A549 (cell line): ENCODE measurements around the gene ATP9A. TPM values are rescaled to one million over a fixed set of nuclear protein-coding genes. Genes with fewer than 3 reads are reported as not detected.

Experiments used
- ATAC-seq, 2 experiments: fragments of 200-7000 bp in 1 of 2; fragments of >200 bp in 1 of 2; cut with Nextera tagmentation in 1 of 2; cut with Tn5 transposase in 1 of 2; 3 replicates each; pipeline versions ENCODE4 v1.8.0 to v1.9.1; 2018 to 2020; ENCODE audit warnings: mild to moderate bottlenecking in 1 of 2, moderate library complexity in 1 of 2
- CTCF ChIA-PET: fragments of 300-600 bp; sonication (Branson Sonifier 250); formaldehyde crosslinking; extraction: SDS; loops from one replicate; lab custom pipeline; 2021; ENCODE audit warnings: antibody characterized with exemption, inconsistent platforms; lab: Yijun Ruan, JAX
- POLR2A ChIA-PET: fragments of 350-600 bp; formaldehyde crosslinking; extraction: SDS; loops from one replicate; lab custom pipeline; 2021; ENCODE audit warnings: antibody characterized with exemption, inconsistent platforms; lab: Yijun Ruan, JAX
- DNase-seq, 2 experiments: peaks; one replicate each; pipeline versions ENCODE4 v3.0.0 to v3.0.0-alpha.2; 2011 to 2016; ENCODE audit warnings: low read depth in 1 of 2, low spot score in 1 of 2
- FAIRE-seq: peaks from 2 replicates; lab custom pipeline; 2011; peaks lifted over from hg19 to GRCh38; lab: Jason Lieb, UNC
- H3K27ac ChIP-seq, 2 experiments: fragments of >200 bp; sonication (Bioruptor Twin); formaldehyde crosslinking; 3 replicates each; pipeline ENCODE4 v1.5.1; 2016 to 2017
- H3K4me1 ChIP-seq: fragments of >200 bp; sonication (Bioruptor Twin); formaldehyde crosslinking; 3 replicates; pipeline ENCODE4 v1.6.1; 2016
- H3K4me2 ChIP-seq: fragments of >200 bp; sonication (Bioruptor Twin); formaldehyde crosslinking; 3 replicates; pipeline ENCODE4 v1.6.1; 2016
- H3K4me3 ChIP-seq: fragments of >200 bp; sonication (Bioruptor Twin); formaldehyde crosslinking; 3 replicates; pipeline ENCODE4 v1.5.1; 2016
- H3K9me3 ChIP-seq: fragments of >200 bp; sonication (Bioruptor Twin); formaldehyde crosslinking; 3 replicates; pipeline ENCODE4 v1.6.1; 2016
- ATOH8 ChIP-seq: fragments of 250-450 bp; sonication (Bioruptor Pico); IDR thresholded peaks from 2 replicates; pipeline ENCODE4 v1.5.0; 2020; ENCODE audit warnings: low read depth, mild to moderate bottlenecking, moderate library complexity
- BHLHE40 ChIP-seq: IDR thresholded peaks from 2 replicates; pipeline ENCODE4 v1.6.1; 2012; ENCODE audit warnings: low read depth, low read length, inconsistent platforms
- CBX8 ChIP-seq: fragments of 200-600 bp; sonication (generic); IDR thresholded peaks from 2 replicates; pipeline ENCODE4 v1.6.1; 2016
- CHD4 ChIP-seq: fragments of 200-600 bp; sonication (generic); IDR thresholded peaks from 2 replicates; pipeline ENCODE4 v1.6.1; 2016; ENCODE audit warnings: antibody characterized with exemption, mild to moderate bottlenecking, borderline replicate concordance
- CTCF ChIP-seq: fragments of >200 bp; sonication (Bioruptor Twin); formaldehyde crosslinking; IDR thresholded peaks from 3 replicates; pipeline ENCODE4 v1.5.1; 2016
- EHMT2 ChIP-seq: fragments of 200-600 bp; sonication (generic); IDR thresholded peaks from 2 replicates; pipeline ENCODE4 v1.6.1; 2016; ENCODE audit warnings: antibody characterized with exemption, low read depth, mild to moderate bottlenecking, moderate library complexity
- EP300 ChIP-seq, 2 experiments: fragments of >200 bp; sonication (Bioruptor Twin); formaldehyde crosslinking; IDR thresholded peaks; 2 replicates in 1 of 2; 3 replicates in 1 of 2; pipeline ENCODE4 v1.6.1; 2016 to 2017
- FOSL2 ChIP-seq, 2 experiments: fragments of 450-650 bp in 1 of 2; fragments of >200 bp in 1 of 2; sonication (Bioruptor Twin) in 1 of 2; formaldehyde crosslinking; IDR thresholded peaks; 2 replicates each; pipeline versions ENCODE4 v1.5.0 to v1.6.1; 2016 to 2020; ENCODE audit warnings: mild to moderate bottlenecking in 1 of 2, moderate library complexity in 1 of 2
- FOXS1 ChIP-seq: fragments of 250-450 bp; sonication (Bioruptor Pico); IDR thresholded peaks from 2 replicates; pipeline ENCODE4 v1.5.0; 2020; ENCODE audit warnings: mild to moderate bottlenecking, moderate library complexity
- HDAC2 ChIP-seq: fragments of 200-600 bp; sonication (generic); IDR thresholded peaks from 2 replicates; pipeline ENCODE4 v1.6.1; 2016
- HEYL ChIP-seq: fragments of 250-450 bp; sonication (Bioruptor Pico); IDR thresholded peaks from 2 replicates; pipeline ENCODE4 v1.8.0; 2021; ENCODE audit warnings: mild to moderate bottlenecking, moderate library complexity
- HOXB13 ChIP-seq: fragments of 250-450 bp; sonication (Bioruptor Pico); IDR thresholded peaks from 2 replicates; pipeline ENCODE4 v1.5.0; 2020; ENCODE audit warnings: low read depth, mild to moderate bottlenecking, moderate library complexity
- HOXB5 ChIP-seq: fragments of 250-450 bp; sonication (Bioruptor Pico); IDR thresholded peaks from 2 replicates; pipeline ENCODE4 v1.5.0; 2020; ENCODE audit warnings: mild to moderate bottlenecking, moderate library complexity
- JUN ChIP-seq, 2 experiments: fragments of >200 bp; sonication (Bioruptor Twin); formaldehyde crosslinking; IDR thresholded peaks; 2 replicates in 1 of 2; 3 replicates in 1 of 2; pipeline ENCODE4 v1.6.1; 2016 to 2017
- MAX ChIP-seq: IDR thresholded peaks from 2 replicates; pipeline ENCODE4 v1.6.1; 2012
- MAZ ChIP-seq: fragments of 150-350 bp; IDR thresholded peaks from 2 replicates; pipeline ENCODE4 v1.6.1; 2014; ENCODE audit warnings: antibody characterized with exemption, low read depth, low read length, borderline replicate concordance
- MYC ChIP-seq: IDR thresholded peaks from 2 replicates; pipeline ENCODE4 v1.6.1; 2012; ENCODE audit warnings: mild to moderate bottlenecking, inconsistent platforms, low read length, improper control_type of control experiment, borderline replicate concordance
- NFE2L2 ChIP-seq: fragments of 150-350 bp; conservative IDR thresholded peaks from 2 replicates; pipeline ENCODE4 v1.6.1; 2014; ENCODE audit warnings: low read length
- RAD21 ChIP-seq, 2 experiments: fragments of >200 bp in 1 of 2; sonication (Bioruptor Twin) in 1 of 2; formaldehyde crosslinking in 1 of 2; IDR thresholded peaks in 1 of 2; conservative IDR thresholded peaks in 1 of 2; 2 replicates in 1 of 2; 3 replicates in 1 of 2; pipeline ENCODE4 v1.6.1; 2012 to 2018; ENCODE audit warnings: inconsistent platforms in 1 of 2
- SMC3 ChIP-seq: fragments of >200 bp; sonication (Bioruptor Twin); formaldehyde crosslinking; IDR thresholded peaks from 3 replicates; pipeline ENCODE4 v1.6.1; 2018; ENCODE audit warnings: inconsistent platforms
- TFCP2L1 ChIP-seq: fragments of 250-450 bp; sonication (Bioruptor Pico); IDR thresholded peaks from 2 replicates; pipeline ENCODE4 v1.5.0; 2021; ENCODE audit warnings: mild to moderate bottlenecking
- TP53 ChIP-seq: fragments of 250-450 bp; sonication (Bioruptor Pico); IDR thresholded peaks from 2 replicates; pipeline ENCODE4 v1.5.0; 2021; ENCODE audit warnings: mild to moderate bottlenecking, moderate library complexity
- ZFP36 ChIP-seq: fragments of 450-650 bp; IDR thresholded peaks from 2 replicates; pipeline ENCODE4 v1.6.1; 2014; ENCODE audit warnings: borderline replicate concordance; ENCODE audit not compliant: partially characterized antibody
- ZNF302 ChIP-seq: fragments of 250-450 bp; sonication (Bioruptor Pico); IDR thresholded peaks from 2 replicates; pipeline ENCODE4 v1.9.0; 2021; ENCODE audit warnings: inconsistent platforms, mild to moderate bottlenecking, moderate library complexity
- WGBS: methylation state at CpG from one replicate; pipeline ENCODE4 v1.1.6; 2017; ENCODE audit errors: missing lambda C conversion rate; 5-methylcytosine and 5-hydroxymethylcytosine counted together
- polyA plus RNA-seq, 4 experiments: library from polyadenylated mRNA; depleted of rRNA in 3 of 4; stranded (reverse); fragments of >200 nt; fragmentation: RNase III in 1 of 4; extraction: RNeasy Plus Mini Kit Qiagen cat#74134 plus additional on column Dnase treatment in 1 of 4; gene quantifications; 2 replicates in 3 of 4; 3 replicates in 1 of 4; pipeline ENCODE4 v1.2.3, GENCODE V29; 2011 to 2017
- TF ChIP-seq, protein P1 (sequence below): fragments of 150-350 bp; IDR thresholded peaks from 2 replicates; pipeline ENCODE4 v1.6.1; 2014; ENCODE audit warnings: low read depth, mild to moderate bottlenecking, low read length
- TF ChIP-seq, protein P2 (sequence below): fragments of >200 bp; sonication (Bioruptor Twin); formaldehyde crosslinking; IDR thresholded peaks from 3 replicates; pipeline ENCODE4 v1.6.1; 2016

ATP9A gene
- polyA plus RNA-seq, 2 of the 4 experiments (the other 2 are of a cell fraction), result 9.9 to 23.6 TPM

DNA sequence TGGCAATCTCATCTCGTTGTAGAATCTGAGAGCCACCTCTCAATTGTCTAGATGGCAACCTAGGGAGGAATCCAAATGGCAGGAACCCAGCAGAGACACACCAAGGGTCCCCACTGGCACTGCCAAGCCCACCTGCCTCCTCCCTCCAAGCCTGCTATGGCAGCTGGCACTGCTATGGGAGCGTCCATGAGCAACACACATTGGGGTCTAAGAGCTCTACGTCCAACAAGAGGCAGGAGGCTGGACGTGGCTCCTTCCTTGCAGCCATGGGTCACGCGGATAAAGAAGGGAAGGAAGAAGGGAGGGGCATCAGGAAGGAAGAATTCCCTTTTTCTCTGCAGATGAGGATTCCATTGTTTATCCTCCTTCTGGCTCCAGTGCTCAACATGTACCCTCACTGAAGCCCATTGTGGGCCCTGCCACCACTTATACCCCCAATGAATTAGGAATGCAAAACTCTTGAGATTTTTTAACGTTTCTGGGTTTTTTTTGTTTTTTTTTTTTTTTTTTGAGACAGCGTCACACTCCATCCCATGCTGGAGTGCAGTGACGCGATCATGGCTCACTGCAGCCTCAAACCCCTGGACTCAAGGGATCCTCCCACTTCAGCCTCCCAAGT is 17.3 kb downstream of the ATP9A start:
- DNase-seq (no peak), FAIRE-seq (no peak), ATAC-seq (no peak)
- peaks cover 59% of the 10 kb centered on the region for H3K4me1 ChIP-seq
- H3K4me3 ChIP-seq, result peak overlapping the region; percentile 1; the same call in 1 of the 3 replicates
- WGBS, result 87% methylated on average over 9 of the region's 10 CpGs
- TF ChIP-seq HOXB13 (CRISPR knock-in tag) (no peak), RAD21 (conservative IDR thresholded peaks at IDR 0.05 in 1 of 2, IDR thresholded peaks at IDR 0.05 in 1 of 2) (no peak), TP53 (CRISPR knock-in tag) (no peak), SMC3 (no peak), CHD4 (no peak), ATOH8 (peak; percentile 41; the same call in 1 of the 2 replicates)
- TF ChIP-seq, protein P1, sequence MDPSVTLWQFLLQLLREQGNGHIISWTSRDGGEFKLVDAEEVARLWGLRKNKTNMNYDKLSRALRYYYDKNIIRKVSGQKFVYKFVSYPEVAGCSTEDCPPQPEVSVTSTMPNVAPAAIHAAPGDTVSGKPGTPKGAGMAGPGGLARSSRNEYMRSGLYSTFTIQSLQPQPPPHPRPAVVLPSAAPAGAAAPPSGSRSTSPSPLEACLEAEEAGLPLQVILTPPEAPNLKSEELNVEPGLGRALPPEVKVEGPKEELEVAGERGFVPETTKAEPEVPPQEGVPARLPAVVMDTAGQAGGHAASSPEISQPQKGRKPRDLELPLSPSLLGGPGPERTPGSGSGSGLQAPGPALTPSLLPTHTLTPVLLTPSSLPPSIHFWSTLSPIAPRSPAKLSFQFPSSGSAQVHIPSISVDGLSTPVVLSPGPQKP, result no peak
- CTCF ChIA-PET, result interaction anchor here (1.2 to 6.0 kb wide), 2 partner anchors 50 to 332 kb away, joined by 3 to 25 read pairs; no protein-coding TSS in a partner anchor
- H3K4me2 ChIP-seq, result peak overlapping the region; percentile 80
- H3K9me3 ChIP-seq, result no peaks in the 10 kb centered on the region
- POLR2A ChIA-PET, result interaction anchor here (1.7 kb wide), 1 partner anchor 16 kb away, joined by 11 read pairs; the partner anchor contains the start of gene ATP9A
- peak overlapping the region; percentile 89 for H3K27ac ChIP-seq

DNA sequence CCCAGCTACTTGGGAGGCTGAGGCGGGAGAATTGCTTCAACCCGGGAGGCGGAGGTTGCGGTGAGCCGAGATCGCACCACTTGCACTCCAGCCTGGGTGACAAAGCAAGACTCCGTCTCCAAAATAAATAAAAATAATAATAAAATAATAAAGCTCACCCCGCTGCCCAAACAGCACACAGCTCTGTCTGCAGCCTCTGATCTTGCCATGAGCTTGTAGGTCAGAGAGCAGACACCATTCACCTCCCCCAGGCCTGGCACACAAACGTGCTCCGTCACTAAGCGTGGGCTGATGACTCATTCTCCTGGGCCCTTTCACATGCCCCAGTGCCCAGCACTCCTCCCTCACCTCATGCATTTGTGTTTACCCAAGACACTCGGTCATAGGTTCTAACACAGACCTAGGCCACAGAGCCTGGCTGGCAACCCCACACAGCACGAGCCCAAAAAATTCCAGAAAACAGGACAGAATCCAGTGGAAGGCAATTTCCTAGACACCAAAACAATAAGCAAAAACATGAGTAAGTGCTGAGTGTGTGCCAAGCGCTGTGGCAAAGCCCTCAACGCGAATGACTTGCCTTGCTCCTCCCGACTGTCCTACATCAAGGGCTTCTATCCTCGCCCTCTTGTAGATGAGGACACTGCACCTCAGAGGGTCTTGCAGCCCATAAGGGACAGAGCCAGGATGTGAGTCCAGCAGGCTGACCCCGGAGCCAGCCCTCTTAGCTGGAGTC is 18.0 kb downstream of the ATP9A start:
- Histone ChIP-seq H3K9me3 (no peaks in the 10 kb centered on the region), H3K4me1 (peaks cover 60% of the 10 kb centered on the region), H3K4me3 (peak overlapping the region; percentile 14), H3K4me2 (peak overlapping the region; percentile 80), H3K27ac (peak overlapping the region; percentile 89)
- no peak for FAIRE-seq
- ChIA-PET POLR2A (interaction anchor here (0.6 to 1.7 kb wide), 5 partner anchors 14 to 124 kb away, joined by 3 to 11 read pairs (median 5); partner anchors contain the start of gene ATP9A), CTCF (interaction anchor here (1.2 to 6.0 kb wide), 6 partner anchors 14 to 332 kb away, joined by 3 to 25 read pairs (median 5); no protein-coding TSS in a partner anchor)
- WGBS, result 2% methylated on average over 19 of the region's 19 CpGs
- ATAC-seq, result peak; percentile 93 to 95
- peak; percentile 93 to 99 for DNase-seq
- TF ChIP-seq EP300 (IDR thresholded peaks at IDR 0.05) (peak; percentile 70 to 79; a peak in 3 of 5 replicates), TFCP2L1 (no peak), BHLHE40 (peak; percentile 76), MYC (peak; percentile 73; the same call in 1 of the 2 replicates), FOSL2 (IDR thresholded peaks at IDR 0.05) (peak; percentile 95), FOSL2 (CRISPR knock-in tag; IDR thresholded peaks at IDR 0.05) (peak; percentile 100), HEYL (CRISPR knock-in tag) (peak; percentile 76; the same call in 1 of the 2 replicates), EHMT2 (no peak), CHD4 (no peak), FOXS1 (CRISPR knock-in tag) (peak; percentile 68; the same call in 1 of the 2 replicates), MAX (peak; percentile 98), HOXB5 (CRISPR knock-in tag) (0 out of 2 replicates have a peak, but pooled peaks have one; percentile 28), ATOH8 (peak; percentile 71; the same call in 1 of the 2 replicates), CTCF (no peak), RAD21 (conservative IDR thresholded peaks at IDR 0.05 in 1 of 2, IDR thresholded peaks at IDR 0.05 in 1 of 2) (peak; percentile 4 to 47; a peak in 2 of 5 replicates), MAZ (no peak), TP53 (CRISPR knock-in tag) (no peak; the same call in 1 of the 2 replicates), ZFP36 (peak; percentile 12), NFE2L2 (peak; percentile 55), HOXB13 (CRISPR knock-in tag) (peak; percentile 64; the same call in 1 of the 2 replicates), JUN (IDR thresholded peaks at IDR 0.05) (peak; percentile 89 to 91; a peak in 4 of 5 replicates), ZNF302 (CRISPR knock-in tag) (no peak), HDAC2 (no peak), CBX8 (no peak)
- TF ChIP-seq, protein P2, sequence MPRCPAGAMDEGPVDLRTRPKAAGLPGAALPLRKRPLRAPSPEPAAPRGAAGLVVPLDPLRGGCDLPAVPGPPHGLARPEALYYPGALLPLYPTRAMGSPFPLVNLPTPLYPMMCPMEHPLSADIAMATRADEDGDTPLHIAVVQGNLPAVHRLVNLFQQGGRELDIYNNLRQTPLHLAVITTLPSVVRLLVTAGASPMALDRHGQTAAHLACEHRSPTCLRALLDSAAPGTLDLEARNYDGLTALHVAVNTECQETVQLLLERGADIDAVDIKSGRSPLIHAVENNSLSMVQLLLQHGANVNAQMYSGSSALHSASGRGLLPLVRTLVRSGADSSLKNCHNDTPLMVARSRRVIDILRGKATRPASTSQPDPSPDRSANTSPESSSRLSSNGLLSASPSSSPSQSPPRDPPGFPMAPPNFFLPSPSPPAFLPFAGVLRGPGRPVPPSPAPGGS, result peak; percentile 88; the same call in 1 of the 3 replicates
